ENCODE results near the gene MYO1C.

DNA sequence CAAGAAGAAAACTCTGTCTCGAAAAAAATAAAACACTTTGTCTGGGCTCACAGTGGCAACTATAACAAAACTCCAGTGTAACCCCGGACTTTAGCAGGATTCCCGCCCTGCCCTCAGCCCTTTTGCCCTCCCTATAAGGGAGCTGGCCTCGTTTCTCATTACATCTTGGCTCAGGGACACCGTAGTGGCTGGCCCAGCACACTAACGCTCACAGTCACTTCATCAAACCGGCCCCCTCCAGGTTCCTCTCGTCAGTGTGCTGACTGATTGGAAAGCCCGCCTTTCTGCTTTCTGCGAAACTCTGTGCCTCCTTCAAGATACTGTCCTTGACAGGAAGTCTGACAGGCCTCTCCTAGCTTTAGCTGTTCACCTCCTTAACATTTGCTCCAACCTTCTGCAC, 11.2 kb upstream of the MYO1C start:
- TF ChIP-seq, protein P1, sequence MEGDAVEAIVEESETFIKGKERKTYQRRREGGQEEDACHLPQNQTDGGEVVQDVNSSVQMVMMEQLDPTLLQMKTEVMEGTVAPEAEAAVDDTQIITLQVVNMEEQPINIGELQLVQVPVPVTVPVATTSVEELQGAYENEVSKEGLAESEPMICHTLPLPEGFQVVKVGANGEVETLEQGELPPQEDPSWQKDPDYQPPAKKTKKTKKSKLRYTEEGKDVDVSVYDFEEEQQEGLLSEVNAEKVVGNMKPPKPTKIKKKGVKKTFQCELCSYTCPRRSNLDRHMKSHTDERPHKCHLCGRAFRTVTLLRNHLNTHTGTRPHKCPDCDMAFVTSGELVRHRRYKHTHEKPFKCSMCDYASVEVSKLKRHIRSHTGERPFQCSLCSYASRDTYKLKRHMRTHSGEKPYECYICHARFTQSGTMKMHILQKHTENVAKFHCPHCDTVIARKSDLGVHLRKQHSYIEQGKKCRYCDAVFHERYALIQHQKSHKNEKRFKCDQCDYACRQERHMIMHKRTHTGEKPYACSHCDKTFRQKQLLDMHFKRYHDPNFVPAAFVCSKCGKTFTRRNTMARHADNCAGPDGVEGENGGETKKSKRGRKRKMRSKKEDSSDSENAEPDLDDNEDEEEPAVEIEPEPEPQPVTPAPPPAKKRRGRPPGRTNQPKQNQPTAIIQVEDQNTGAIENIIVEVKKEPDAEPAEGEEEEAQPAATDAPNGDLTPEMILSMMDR (IDR thresholded peaks at IDR 0.05) = no peak
- TF ChIP-seq POLR2A (IDR thresholded peaks at IDR 0.05) = no peak
